Body of pancreas (tissue), 4 donors: ENCODE measurements around the gene SPATA31D4. TPM values are rescaled to one million over a fixed set of nuclear protein-coding genes. Genes with fewer than 3 reads are reported as not detected.
"Not testable (repeated sequence)": the region's sequence is repeated elsewhere in the genome, so short reads cannot be mapped to it uniquely, and the experiment has no call there.

Source experiments
- ATAC-seq: fragments of 150-250 bp; one replicate; pipeline ENCODE4 v1.9.1; 2016
- DNase-seq, 4 donors: peaks; one replicate each; pipeline ENCODE4 v3.0.0-alpha.2; 2019
- H3K27ac ChIP-seq, 4 donors: fragments of 200-600 bp; sonication (generic); 1 replicate in 3 of 4; 2 replicates in 1 of 4; pipeline versions ENCODE4 v1.5.1 to v1.6.1; 2016 to 2019; ENCODE audit warnings: mild to moderate bottlenecking in 1 of 4, mixed read lengths in 1 of 4, moderate library complexity in 1 of 4
- H3K27me3 ChIP-seq, 2 donors: fragments of 200-600 bp; sonication (generic); one replicate each; pipeline ENCODE4 v1.6.0; 2016; ENCODE audit warnings: mild to moderate bottlenecking in 1 of 2
- H3K36me3 ChIP-seq, 2 donors: fragments of 200-600 bp; sonication (generic); replicated peaks in 1 of 2; 2 replicates each; pipeline ENCODE4 v1.5.1; 2016; ENCODE audit warnings: low read depth in 2 of 2; ENCODE audit not compliant: insufficient read depth in 1 of 2
- H3K4me1 ChIP-seq: fragments of 200-600 bp; sonication (generic); one replicate; pipeline ENCODE4 v1.6.0; 2016
- H3K4me3 ChIP-seq, 2 donors: fragments of 200-600 bp; sonication (generic); 1 replicate in 1 of 2; 2 replicates in 1 of 2; pipeline ENCODE4 v1.5.1; 2016 to 2019
- H3K9me3 ChIP-seq, 3 donors: fragments of 200-600 bp; sonication (generic); 1 replicate in 2 of 3; 2 replicates in 1 of 3; pipeline ENCODE4 v1.5.1; 2016
- CTCF ChIP-seq, 7 experiments: fragments of 450-650 bp in 4 of 7; fragments of 200-600 bp in 3 of 7; sonication (generic) in 3 of 7; IDR thresholded peaks; one replicate each; pipeline ENCODE4 v1.5.1; 2016 to 2019; ENCODE audit warnings: antibody characterized with exemption in 7 of 7
- POLR2A ChIP-seq, 3 donors: fragments of 450-650 bp; IDR thresholded peaks; one replicate each; pipeline ENCODE4 v1.6.1; 2016; ENCODE audit warnings: antibody characterized with exemption in 3 of 3, mild to moderate bottlenecking in 2 of 3
- WGBS, 2 donors: methylation state at CpG; one replicate each; pipeline ENCODE4 v1.1.5; 2017; 5-methylcytosine and 5-hydroxymethylcytosine counted together
- intact Hi-C: fragments of 100-400 bp; cut with DNase I; formaldehyde crosslinking; loops from one replicate; pipeline ENCODE4 v1.15.1; 2023
- total RNA-seq, 2 donors: library from RNA; depleted of rRNA; stranded (reverse); fragments of >200 nt; gene quantifications; one replicate each; pipeline ENCODE4 v1.1.0, GENCODE V29; 2016

Gene SPATA31D4
- total RNA-seq, 2 donors from 2014 or later = not detected

GRCh38 chr9:81915801-81916505, 12.3 kb upstream of the SPATA31D4 start:
- WGBS, 2 donors = 77 to 83% methylated on average over 5 of the region's 5 CpGs

GRCh38 chr9:81918507-81918906, 9.7 kb upstream of the SPATA31D4 start:
- H3K27me3 ChIP-seq, H3K4me3 ChIP-seq, ATAC-seq, H3K27ac ChIP-seq, DNase-seq, H3K36me3 ChIP-seq, intact Hi-C loops, H3K9me3 ChIP-seq, H3K4me1 ChIP-seq: not testable (repeated sequence)
- 0 to 43% methylated on average over 1 of the region's 3 CpGs for WGBS, 2 donors

More at GRCh38 chr9:81915801-81916505, 12.3 kb upstream of the SPATA31D4 start:
- intact Hi-C loops = no loop called here
- no peak for ATAC-seq
- DNase-seq = no peak
- no peaks in the 10 kb centered on the region for H3K9me3 ChIP-seq
- no peaks in the 10 kb centered on the region for H3K36me3 ChIP-seq
- no peaks in the 10 kb centered on the region for H3K4me1 ChIP-seq
- H3K27ac ChIP-seq = no peak overlapping the region
- H3K27me3 ChIP-seq = no peaks in the 10 kb centered on the region
- TF ChIP-seq POLR2A (IDR thresholded peaks at IDR 0.05) = no peak
- H3K4me3 ChIP-seq = no peak overlapping the region

- H3K27me3 ChIP-seq, H3K9me3 ChIP-seq, H3K27ac ChIP-seq, H3K4me1 ChIP-seq, H3K36me3 ChIP-seq, H3K4me3 ChIP-seq, ATAC-seq, DNase-seq, intact Hi-C loops: not testable (repeated sequence)
- no CpG with 5 or more reads among the region's 6 CpGs for WGBS, 2 donors
Measured at GRCh38 chr9:81930147-81930546, 1.9 kb downstream of the SPATA31D4 start.

GRCh38 chr9:81933547-81933946, 5.3 kb downstream of the SPATA31D4 start:
- H3K27ac ChIP-seq, ATAC-seq, H3K9me3 ChIP-seq, DNase-seq, H3K4me3 ChIP-seq, H3K36me3 ChIP-seq, H3K4me1 ChIP-seq, intact Hi-C loops, H3K27me3 ChIP-seq: not testable (repeated sequence)
- no CpG with 5 or more reads among the region's 3 CpGs for WGBS, 2 donors

GRCh38 chr9:81943393-81943792, 15.2 kb downstream of the SPATA31D4 start, which contains the start of gene SPATA31D3:
Gene SPATA31D3 (plus strand): TSS chr9:81943500. CDS start chr9:81943586, 86 bp downstream.
- ATAC-seq, DNase-seq, H3K36me3 ChIP-seq, H3K9me3 ChIP-seq, H3K27me3 ChIP-seq, H3K4me3 ChIP-seq, intact Hi-C loops, H3K4me1 ChIP-seq, H3K27ac ChIP-seq: not testable (repeated sequence)
- WGBS, 2 donors = no CpG with 5 or more reads among the region's 2 CpGs

- H3K27me3 ChIP-seq, H3K27ac ChIP-seq, H3K4me1 ChIP-seq, intact Hi-C loops, DNase-seq, H3K4me3 ChIP-seq, H3K36me3 ChIP-seq, ATAC-seq, H3K9me3 ChIP-seq: not testable (repeated sequence)
- WGBS, 2 donors = 0% methylated on average over 1 of the region's 3 CpGs; no CpG with 5 or more reads in 1 of the 2 donors
Measured at GRCh38 chr9:81948650-81949049, 20.4 kb downstream of the SPATA31D4 start.

- intact Hi-C loops = no loop called here
- Histone ChIP-seq H3K36me3 (no peaks in the 10 kb centered on the region), H3K27ac (no peak overlapping the region), H3K4me1 (no peaks in the 10 kb centered on the region), H3K27me3 (no peaks in the 10 kb centered on the region), H3K4me3 (no peak overlapping the region), H3K9me3 (peaks cover 0 to 11% (median 0%) of the 10 kb centered on the region in 3 donors)
- 96 to 100% methylated on average over 1 of the region's 1 CpG for WGBS, 2 donors
- ATAC-seq (no peak), DNase-seq (no peak)
- TF ChIP-seq POLR2A (IDR thresholded peaks at IDR 0.05) = no peak
- no peak for TF ChIP-seq CTCF (IDR thresholded peaks at IDR 0.05)
Measured at GRCh38 chr9:81953096-81953495, 24.9 kb downstream of the SPATA31D4 start.

- DNase-seq (no peak), ATAC-seq (no peak)
- TF ChIP-seq POLR2A (IDR thresholded peaks at IDR 0.05) (no peak), CTCF (IDR thresholded peaks at IDR 0.05) (no peak)
- no peak overlapping the region for H3K4me3 ChIP-seq
- H3K9me3 ChIP-seq = peaks cover 0 to 11% (median 0%) of the 10 kb centered on the region in 3 donors
- H3K4me1 ChIP-seq = no peaks in the 10 kb centered on the region
- no peaks in the 10 kb centered on the region for H3K36me3 ChIP-seq
- H3K27me3 ChIP-seq = no peaks in the 10 kb centered on the region
- intact Hi-C loops = no loop called here
- H3K27ac ChIP-seq = no peak overlapping the region
Measured at GRCh38 chr9:81955625-81956024, 27.4 kb downstream of the SPATA31D4 start.
